CD4-positive, alpha-beta T cell treated with Interleukin-6 at 100 ng/mL for 8 hours (primary cell): ENCODE results near the gene ZNF234.
A peak's percentile ranks its signal among the peaks of the same experiment; 100 is the strongest.
"Not testable (repeated sequence)": the region's sequence is repeated elsewhere in the genome, so short reads cannot be mapped to it uniquely, and the experiment has no call there.

Experiments
- DNase-seq: peaks from one replicate; pipeline ENCODE4 v3.0.0-alpha.2; 2020; ENCODE audit warnings: mixed read lengths, low spot score

Gene ZNF234

GRCh38 chr19:44141191-44142058 is at the start of gene ZNF234:
Gene ZNF234 (plus strand): TSS chr19:44141554. CDS start chr19:44144633, 3,079 bp downstream.
- DNase-seq, result peak; percentile 72

DNA sequence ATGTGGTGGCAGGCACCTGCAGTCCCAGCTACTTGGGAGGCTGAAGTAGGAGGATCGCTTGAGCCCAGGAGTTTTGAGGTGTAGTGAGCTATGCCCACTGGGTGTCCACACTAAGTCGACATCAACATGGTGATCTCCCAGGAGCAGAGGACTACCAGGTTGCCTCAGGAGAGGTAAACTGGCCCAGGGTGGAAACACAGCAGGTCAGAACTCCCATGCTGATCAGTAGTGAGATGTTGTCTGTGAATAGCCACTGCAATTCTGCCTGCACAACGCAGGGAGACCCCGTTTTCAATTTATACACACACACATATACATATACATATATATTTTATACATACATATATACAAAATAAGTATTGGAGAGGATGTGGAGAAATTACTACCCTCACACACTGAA is 49.2 kb upstream of the ZNF234 start:
- no peak for DNase-seq

- DNase-seq, result peak; percentile 84
Observed at GRCh38 chr19:44093931-44094765, 47.2 kb upstream of the ZNF234 start, which contains the start of gene ZNF224. Gene ZNF224 (plus strand): TSS chr19:44094361. CDS start chr19:44097874, 3,513 bp downstream.

GRCh38 chr19:44107751-44108150 is 33.6 kb upstream of the ZNF234 start:
- DNase-seq, result no peak

GRCh38 chr19:44109458-44109857 is 31.9 kb upstream of the ZNF234 start:
- no peak for DNase-seq

DNA sequence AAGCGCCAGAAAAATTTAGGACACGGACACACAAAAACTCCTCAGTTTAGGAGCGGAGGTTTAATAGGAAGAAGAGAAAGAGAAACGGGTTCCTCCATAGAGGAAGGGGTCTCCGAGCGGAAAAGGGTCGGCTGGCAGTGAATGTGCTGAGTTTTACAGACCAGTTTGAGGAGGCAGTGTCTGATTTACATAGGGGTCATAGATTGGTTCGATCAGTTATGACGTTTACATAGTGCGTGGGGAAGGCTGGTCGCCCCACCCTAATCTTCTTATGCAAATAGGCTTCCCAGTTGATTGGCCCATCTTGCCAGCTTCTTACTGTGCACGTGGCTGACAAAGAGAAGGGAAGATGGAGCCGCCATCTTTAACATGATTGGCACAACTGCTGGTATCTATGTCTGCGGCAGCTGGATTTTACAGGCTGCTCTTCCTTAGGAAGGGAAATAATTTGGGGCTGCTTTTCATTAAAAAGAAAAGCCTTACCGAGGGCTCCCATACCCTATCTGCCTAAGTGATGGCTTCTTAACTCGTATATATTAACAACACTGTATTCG is 29.4 kb upstream of the ZNF234 start:
- DNase-seq, result no peak

GRCh38 chr19:44112802-44113137 is 28.6 kb upstream of the ZNF234 start:
- DNase-seq, result no peak

DNA sequence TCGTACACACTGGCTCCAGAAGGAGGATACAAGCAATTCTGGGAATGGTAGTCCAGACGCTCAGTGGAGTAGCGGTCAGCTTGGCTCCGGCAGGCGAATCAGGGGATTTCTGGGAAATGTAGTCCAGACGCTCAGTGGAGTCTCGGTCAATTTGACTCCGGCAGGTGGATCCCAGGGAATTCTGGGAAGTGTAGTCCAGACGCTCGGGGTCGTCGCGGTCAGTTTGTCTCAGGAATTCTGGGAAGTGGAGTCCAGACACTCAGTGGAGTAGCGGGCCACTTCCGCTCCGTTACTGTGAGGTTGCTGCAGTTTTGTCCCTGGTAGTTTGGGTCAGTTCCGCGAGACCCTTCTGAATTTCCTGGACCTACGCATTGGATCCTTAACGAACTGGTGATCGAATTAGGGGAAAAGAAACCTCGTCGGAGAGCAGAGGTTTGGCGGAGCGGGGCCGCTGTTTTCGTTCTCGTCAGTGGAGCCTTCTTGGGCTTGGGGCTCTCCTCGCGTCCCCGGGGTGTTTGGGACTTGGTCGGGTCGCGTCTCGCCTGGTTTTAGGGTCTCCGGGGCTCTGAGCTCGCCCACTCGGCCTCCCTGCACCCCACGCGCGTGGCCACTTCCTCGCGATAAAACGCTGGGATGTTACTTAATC is 28.1 kb upstream of the ZNF234 start, which contains the start of gene ZNF225:
Gene ZNF225 (plus strand): TSS at position 262 of the 646 bp plus-strand sequence. CDS start 2,429 bp downstream, outside the sequence.
- DNase-seq, result peak; percentile 91

GRCh38 chr19:44113784-44114390 is 27.5 kb upstream of the ZNF234 start:
- no peak for DNase-seq

GRCh38 chr19:44121162-44121561 is 20.2 kb upstream of the ZNF234 start:
- not testable (repeated sequence) for DNase-seq

DNA sequence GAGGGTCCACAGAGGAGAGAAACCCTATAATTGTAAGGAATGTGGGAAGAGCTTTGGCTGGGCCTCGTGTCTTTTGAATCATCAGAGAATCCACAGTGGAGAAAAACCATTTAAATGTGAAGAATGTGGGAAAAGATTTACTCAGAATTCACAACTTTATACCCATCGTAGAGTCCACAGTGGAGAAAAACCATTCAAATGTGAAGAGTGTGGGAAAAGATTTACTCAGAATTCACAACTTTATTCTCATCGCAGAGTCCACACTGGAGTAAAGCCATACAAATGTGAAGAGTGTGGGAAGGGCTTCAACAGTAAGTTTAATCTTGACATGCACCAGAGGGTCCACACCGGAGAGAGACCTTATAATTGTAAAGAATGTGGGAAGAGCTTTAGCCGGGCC is 9.4 kb upstream of the ZNF234 start:
- no peak for DNase-seq

GRCh38 chr19:44142059-44142433 is 692 bp downstream of the ZNF234 start:
- DNase-seq, result no peak

DNA sequence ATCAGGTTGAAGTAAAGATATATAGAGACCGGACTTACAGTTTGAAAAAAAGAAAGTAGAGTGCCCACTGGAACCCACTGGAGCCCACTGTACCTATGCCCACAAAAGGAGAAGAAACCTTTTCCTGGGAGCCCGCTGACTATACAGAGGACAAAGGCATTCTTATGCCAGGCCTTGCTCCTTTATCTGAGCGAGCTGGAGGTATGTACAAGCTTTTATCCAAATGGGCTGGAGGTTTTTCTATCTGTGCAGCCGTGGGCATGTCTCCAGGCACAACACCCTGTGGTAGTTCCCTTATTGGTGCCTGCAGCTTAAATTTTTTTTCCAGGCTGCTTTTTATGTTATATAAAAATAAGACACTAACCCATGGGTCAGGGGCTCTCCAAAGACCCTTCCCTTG is 8.4 kb downstream of the ZNF234 start:
- DNase-seq, result no peak

GRCh38 chr19:44151491-44151890 is 10.1 kb downstream of the ZNF234 start:
- no peak for DNase-seq

- DNase-seq, result no peak
Observed at GRCh38 chr19:44156475-44156874, 15.1 kb downstream of the ZNF234 start.

DNA sequence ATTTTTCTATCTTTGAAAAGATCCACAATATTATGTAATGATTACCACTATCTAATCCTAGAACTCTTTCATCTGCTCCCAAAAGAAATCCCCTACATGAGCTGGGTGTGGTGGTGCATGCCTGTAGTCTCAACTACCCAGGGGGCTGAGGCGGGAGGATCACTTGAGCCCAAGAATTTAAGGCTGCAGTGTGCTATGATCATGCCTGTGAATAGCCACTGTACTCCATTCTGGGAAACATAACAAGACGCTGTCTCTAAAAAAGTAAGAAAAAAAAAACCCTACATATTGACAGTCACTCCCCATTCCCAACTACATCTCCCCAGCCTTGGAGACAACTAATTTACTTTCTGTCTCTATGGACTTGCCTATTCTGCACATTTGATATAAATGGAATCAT is 22.4 kb downstream of the ZNF234 start:
- no peak for DNase-seq

DNA sequence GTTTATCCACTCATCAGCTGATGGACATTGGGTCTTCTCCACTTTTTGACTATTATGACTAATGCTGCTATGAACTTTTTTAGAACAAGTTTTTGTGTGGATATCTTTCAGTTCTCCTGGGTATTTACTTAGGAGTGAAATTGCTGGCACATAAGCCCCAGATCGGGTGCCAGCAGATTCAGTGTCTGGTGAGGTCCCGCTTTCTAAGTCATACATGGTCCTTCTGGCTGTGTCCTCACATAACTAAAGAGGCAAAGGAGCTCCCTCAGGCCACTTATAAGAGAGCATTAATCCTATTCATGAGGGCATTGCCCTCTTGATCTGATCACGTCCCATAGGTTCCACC is 22.9 kb downstream of the ZNF234 start:
- no peak for DNase-seq

GRCh38 chr19:44164673-44165512 is 23.5 kb downstream of the ZNF234 start, which contains the start of gene ZNF226:
Gene ZNF226 (plus strand): TSS chr19:44165100. CDS start chr19:44170081, 4,981 bp downstream.
- DNase-seq, result peak; percentile 88

GRCh38 chr19:44170660-44171059 is 29.3 kb downstream of the ZNF234 start:
- not testable (repeated sequence) for DNase-seq

- DNase-seq, result no peak
Observed at GRCh38 chr19:44176590-44176989, 35.2 kb downstream of the ZNF234 start.

- DNase-seq, result no peak
Observed at GRCh38 chr19:44180968-44181367, 39.6 kb downstream of the ZNF234 start.
